ENCODE data around the gene ZNF548. TPM values are rescaled to one million over a fixed set of nuclear protein-coding genes. Genes with fewer than 3 reads are reported as not detected.

ZNF548 gene
- 10 to 100 TPM; 12.6 to 23.9 (median 17.0) TPM for total RNA-seq

DNA sequence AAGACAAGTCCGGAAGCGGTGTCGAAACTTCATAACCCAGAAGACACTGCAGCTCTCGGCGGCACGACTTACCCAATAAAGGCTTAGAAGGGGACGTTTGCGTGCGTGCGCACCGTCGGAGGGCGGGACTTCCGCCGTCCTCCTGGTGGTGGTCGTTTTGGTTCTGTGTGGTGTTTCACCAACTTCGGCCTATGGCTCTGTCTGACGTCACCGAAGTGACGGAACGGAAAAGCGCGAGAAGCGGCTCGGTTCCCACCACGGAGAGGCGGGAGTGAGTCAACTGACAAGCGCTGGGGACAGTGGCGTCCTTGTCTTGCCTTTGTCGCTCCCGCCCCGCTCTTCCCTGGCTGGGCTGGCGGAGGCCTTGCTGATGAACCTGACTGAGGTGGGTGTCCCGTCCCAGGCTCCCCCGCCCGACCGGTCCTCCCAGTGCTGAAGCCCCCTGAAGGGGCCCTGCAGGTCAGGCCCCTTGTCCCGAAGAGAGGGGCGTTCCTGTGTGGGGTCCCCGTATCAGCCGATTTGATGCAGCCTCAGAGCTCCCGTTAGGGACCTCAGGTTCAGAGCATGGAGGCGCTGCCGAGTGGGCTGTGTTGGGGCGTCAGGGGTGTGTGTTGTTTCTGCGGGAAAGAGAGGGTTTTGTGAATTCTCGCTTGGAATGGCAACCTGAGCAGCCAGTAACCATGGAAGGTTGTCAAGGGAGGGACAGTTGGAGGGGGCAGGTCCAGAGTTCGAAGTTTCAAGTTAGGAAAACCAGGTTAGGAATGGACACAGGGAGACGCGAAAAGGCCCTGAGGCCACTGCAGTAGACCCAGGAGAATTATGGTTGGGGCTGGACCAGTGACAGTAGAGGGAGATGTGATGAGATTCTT lies at the start of gene ZNF548:
Gene ZNF548 (plus strand): TSS at position 125 of the 869 bp plus-strand sequence. CDS start 246 bp downstream, at position 371.
- H3K27me3 ChIP-seq = no peaks in the 10 kb centered on the region
- H3K9me3 ChIP-seq = peaks cover 0 to 16% (median 5%) of the 10 kb centered on the region in 4 donors
- peak within 1 kb of the TSS; percentile 75 to 91 (median 84) for H3K4me3 ChIP-seq
- 1 to 2% methylated on average over 19 to 50 of the region's 50 CpGs for WGBS, 2 donors
- DNase-seq = peak; percentile 98 to 100
- peaks cover 0 to 24% (median 11%) of the 10 kb centered on the region in 4 donors for H3K36me3 ChIP-seq
- peak; percentile 99 for ATAC-seq (ENCODE audit: low FRiP score in 2 of 2)
- peaks cover 10 to 25% (median 14%) of the 10 kb centered on the region in 4 donors for H3K4me1 ChIP-seq
- TF ChIP-seq POLR2AphosphoS5 (IDR thresholded peaks at IDR 0.05) = peak; percentile 87 to 88
- peak in 3 of 4 donors; percentile 23 to 64 (median 50) for TF ChIP-seq POLR2A (IDR thresholded peaks at IDR 0.05)
- TF ChIP-seq EP300 (IDR thresholded peaks at IDR 0.05) = peak in 1 of 4 donors; percentile 62
- TF ChIP-seq, protein P1, sequence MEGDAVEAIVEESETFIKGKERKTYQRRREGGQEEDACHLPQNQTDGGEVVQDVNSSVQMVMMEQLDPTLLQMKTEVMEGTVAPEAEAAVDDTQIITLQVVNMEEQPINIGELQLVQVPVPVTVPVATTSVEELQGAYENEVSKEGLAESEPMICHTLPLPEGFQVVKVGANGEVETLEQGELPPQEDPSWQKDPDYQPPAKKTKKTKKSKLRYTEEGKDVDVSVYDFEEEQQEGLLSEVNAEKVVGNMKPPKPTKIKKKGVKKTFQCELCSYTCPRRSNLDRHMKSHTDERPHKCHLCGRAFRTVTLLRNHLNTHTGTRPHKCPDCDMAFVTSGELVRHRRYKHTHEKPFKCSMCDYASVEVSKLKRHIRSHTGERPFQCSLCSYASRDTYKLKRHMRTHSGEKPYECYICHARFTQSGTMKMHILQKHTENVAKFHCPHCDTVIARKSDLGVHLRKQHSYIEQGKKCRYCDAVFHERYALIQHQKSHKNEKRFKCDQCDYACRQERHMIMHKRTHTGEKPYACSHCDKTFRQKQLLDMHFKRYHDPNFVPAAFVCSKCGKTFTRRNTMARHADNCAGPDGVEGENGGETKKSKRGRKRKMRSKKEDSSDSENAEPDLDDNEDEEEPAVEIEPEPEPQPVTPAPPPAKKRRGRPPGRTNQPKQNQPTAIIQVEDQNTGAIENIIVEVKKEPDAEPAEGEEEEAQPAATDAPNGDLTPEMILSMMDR (IDR thresholded peaks at IDR 0.05) = peak in 3 of 6 experiments; percentile 40 to 68 (median 64)
- peak within 1 kb of the TSS; percentile 89 to 94 (median 92) for H3K27ac ChIP-seq

DNA sequence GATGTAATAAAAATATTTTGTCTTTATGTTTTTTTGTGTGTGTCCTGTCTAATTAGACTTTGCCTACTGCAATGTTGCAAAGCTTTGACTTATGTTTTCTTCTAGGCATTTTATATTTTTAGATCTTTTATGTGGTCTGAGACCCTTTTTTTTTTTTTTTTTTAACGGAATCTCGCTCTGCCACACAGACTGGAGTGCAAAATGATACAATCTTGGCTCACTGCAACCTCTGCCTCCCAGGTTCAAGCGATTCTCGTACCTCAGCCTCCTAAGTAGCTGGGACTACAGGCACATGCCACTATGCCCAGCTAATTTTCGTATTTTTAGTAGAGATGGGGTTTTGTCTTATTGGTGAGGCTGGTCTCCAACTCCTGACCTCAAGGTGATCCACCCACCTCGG lies 47.1 kb upstream of the ZNF548 start:
- Histone ChIP-seq H3K4me3 (no peak overlapping the region), H3K36me3 (no peaks in the 10 kb centered on the region), H3K9me3 (no peaks in the 10 kb centered on the region), H3K27ac (no peak overlapping the region), H3K4me1 (peaks cover 0 to 6% (median 0%) of the 10 kb centered on the region in 4 donors), H3K27me3 (no peaks in the 10 kb centered on the region)
- ATAC-seq (ENCODE audit: low FRiP score in 2 of 2) (no peak), DNase-seq (no peak)
- 71 to 83% methylated on average over 6 of the region's 6 CpGs for WGBS, 2 donors
- TF ChIP-seq POLR2AphosphoS5 (IDR thresholded peaks at IDR 0.05) (no peak), EP300 (IDR thresholded peaks at IDR 0.05) (no peak), POLR2A (IDR thresholded peaks at IDR 0.05) (no peak)
- TF ChIP-seq, protein P1 (IDR thresholded peaks at IDR 0.05) = no peak

DNA sequence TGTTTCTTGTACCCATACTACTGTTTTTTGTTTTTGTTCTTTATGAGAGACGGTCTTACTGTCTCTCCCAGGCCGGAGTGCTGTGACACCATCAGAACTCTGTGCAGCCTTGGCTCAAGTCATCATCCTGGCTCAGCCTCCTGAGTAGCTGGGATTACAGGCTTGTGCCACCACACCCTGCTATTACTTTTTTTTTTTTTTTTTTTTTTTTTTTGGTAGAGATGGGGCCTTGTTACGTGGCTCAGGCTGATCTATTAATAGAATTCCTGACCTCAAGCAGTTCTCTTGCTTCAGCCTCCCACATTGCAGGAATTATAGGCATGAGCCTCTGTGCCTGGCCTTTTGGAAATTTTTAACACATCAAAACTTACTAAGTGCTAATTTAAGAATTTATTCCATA lies 41.5 kb upstream of the ZNF548 start:
- H3K27ac ChIP-seq = no peak overlapping the region
- DNase-seq (no peak), ATAC-seq (ENCODE audit: low FRiP score in 2 of 2) (peak in 1 of 2 donors; percentile 27)
- WGBS, 2 donors = 66 to 71% methylated on average over 3 of the region's 3 CpGs
- no peaks in the 10 kb centered on the region for H3K27me3 ChIP-seq
- peaks cover 0 to 5% (median 0%) of the 10 kb centered on the region in 4 donors for H3K36me3 ChIP-seq
- no peak overlapping the region for H3K4me3 ChIP-seq
- H3K4me1 ChIP-seq = peaks cover 13 to 18% (median 15%) of the 10 kb centered on the region in 4 donors
- TF ChIP-seq, protein P1 (IDR thresholded peaks at IDR 0.05) = no peak
- no peak for TF ChIP-seq POLR2A (IDR thresholded peaks at IDR 0.05)
- no peak for TF ChIP-seq EP300 (IDR thresholded peaks at IDR 0.05)
- TF ChIP-seq POLR2AphosphoS5 (IDR thresholded peaks at IDR 0.05) = no peak
- peaks cover 0 to 2% (median 0%) of the 10 kb centered on the region in 4 donors for H3K9me3 ChIP-seq

DNA sequence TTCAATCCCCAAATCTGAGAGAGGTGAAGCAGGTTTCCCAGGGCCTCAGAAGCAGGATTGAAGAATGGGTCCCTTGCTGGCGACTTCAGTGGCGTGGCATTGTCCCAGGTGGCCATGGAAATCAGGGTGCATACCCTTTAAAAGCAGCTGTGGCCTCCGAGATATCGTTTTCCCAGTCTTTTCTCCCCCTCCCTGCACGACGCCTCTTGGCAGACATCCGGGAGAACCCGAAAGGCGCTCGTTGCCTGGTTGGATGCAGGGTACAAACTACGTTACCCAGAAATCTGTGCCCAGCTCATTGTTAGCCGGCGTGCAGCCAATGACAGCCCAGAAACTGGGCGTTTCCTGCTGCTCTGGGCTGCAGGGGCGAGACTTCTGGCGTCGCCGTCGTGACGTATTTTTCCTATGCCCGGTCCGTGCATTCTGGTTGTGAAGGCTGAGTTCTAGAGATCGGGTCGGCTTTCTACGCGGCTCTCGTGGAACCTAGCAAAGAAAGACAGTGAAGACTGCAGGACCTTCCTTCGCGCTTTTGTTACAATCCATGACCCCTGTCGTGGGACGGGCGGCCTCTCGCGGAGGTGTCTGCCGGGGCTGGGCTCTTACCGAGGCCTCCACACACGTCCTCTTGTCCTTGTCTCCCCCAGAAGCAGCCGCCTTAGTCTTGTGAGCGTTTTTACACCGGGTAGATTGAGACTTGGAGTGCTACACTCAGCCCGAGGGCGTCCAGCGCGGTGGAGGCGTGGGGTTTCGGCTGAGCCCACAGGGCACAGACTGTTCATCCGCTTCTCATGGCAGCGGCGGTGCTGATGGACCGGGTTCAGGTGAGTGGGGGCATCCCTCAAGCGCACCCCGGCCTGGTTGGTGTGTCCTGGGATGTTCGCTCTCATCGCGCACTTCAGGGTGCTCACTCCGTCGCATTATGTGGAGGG lies 38.5 kb upstream of the ZNF548 start, which contains the start of gene ZNF304:
Gene ZNF304 (plus strand): TSS at position 395 of the 929 bp plus-strand sequence. CDS start 394 bp downstream, at position 789.
- ATAC-seq (ENCODE audit: low FRiP score in 2 of 2) (peak; percentile 96 to 98), DNase-seq (peak; percentile 75 to 96)
- Histone ChIP-seq H3K27me3 (no peaks in the 10 kb centered on the region), H3K27ac (peak within 1 kb of the TSS; percentile 22 to 83 (median 77)), H3K4me3 (peak within 1 kb of the TSS; percentile 16 to 81 (median 78)), H3K36me3 (peaks cover 16 to 33% (median 24%) of the 10 kb centered on the region in 4 donors), H3K9me3 (peaks cover 1 to 23% (median 20%) of the 10 kb centered on the region in 4 donors), H3K4me1 (peaks cover 13 to 23% (median 16%) of the 10 kb centered on the region in 4 donors)
- TF ChIP-seq, protein P1 (IDR thresholded peaks at IDR 0.05) = no peak
- TF ChIP-seq POLR2A (IDR thresholded peaks at IDR 0.05) (peak in 3 of 4 donors; percentile 13 to 40 (median 34)), POLR2AphosphoS5 (IDR thresholded peaks at IDR 0.05) (peak; percentile 77 to 80), EP300 (IDR thresholded peaks at IDR 0.05) (peak in 1 of 4 donors; percentile 38)
- WGBS, 2 donors = 2 to 4% methylated on average over 22 to 54 of the region's 57 CpGs
